ENCODE measurements around the gene DDX31. TPM values are rescaled to one million over a fixed set of nuclear protein-coding genes. Genes with fewer than 3 reads are reported as not detected.

The DDX31 gene
- total RNA-seq, 1 experiment from 2014 or later: 28.4 TPM

GRCh38 chr9:132681561-132681960 lies 11.8 kb upstream of the DDX31 start:
- Histone ChIP-seq H3K4me1 (ENCODE audit: insufficient read depth, low read length) (no peaks in the 10 kb centered on the region), H2AK5ac (ENCODE audit: insufficient read length, low read length) (no peak overlapping the region), H2AFZ (ENCODE audit: low read length) (no peak overlapping the region), H3K79me1 (ENCODE audit: insufficient read depth, low read depth, low read length, poor library complexity, severe bottlenecking) (peaks cover 10% of the 10 kb centered on the region), H3K79me2 (ENCODE audit: insufficient read depth, low read length) (peaks cover 16% of the 10 kb centered on the region; the same call in 1 of the 2 replicates), H3T11ph (ENCODE audit: low read length) (no peak overlapping the region), H4K20me1 (ENCODE audit: control insufficient read depth, insufficient read depth, insufficient read length) (no peaks in the 10 kb centered on the region), H2BK5ac (ENCODE audit: insufficient read length, low read length) (no peak overlapping the region), H2BK120ac (ENCODE audit: low read depth, low read length, poor library complexity, severe bottlenecking) (no peak overlapping the region), H3K56ac (ENCODE audit: insufficient read length, low read depth, low read length) (no peak overlapping the region), H4K91ac (ENCODE audit: insufficient read length, low read depth, low read length) (no peak overlapping the region), H2BK12ac (ENCODE audit: insufficient read length, low read depth, low read length) (no peak overlapping the region), H3K27me3 (ENCODE audit: insufficient read depth, low read length) (no peaks in the 10 kb centered on the region), H3K9me3 (ENCODE audit: control insufficient read depth, low read depth, low read length) (no peaks in the 10 kb centered on the region), H2BK20ac (ENCODE audit: low read depth, low read length, poor library complexity, severe bottlenecking) (no peak overlapping the region), H3K4ac (ENCODE audit: low read depth, low read length) (no peak overlapping the region), H3K27ac (ENCODE audit: insufficient read length, low read depth, low read length) (no peak overlapping the region), H3K14ac (ENCODE audit: insufficient read depth, low read length) (no peak overlapping the region), H3K4me2 (ENCODE audit: insufficient read depth, insufficient read length, low read length) (no peak overlapping the region), H4K5ac (ENCODE audit: insufficient read length, low read depth, low read length) (no peak overlapping the region), H4K8ac (replicated peaks; ENCODE audit: insufficient read length, low read depth, low read length) (no peak overlapping the region), H3K23ac (ENCODE audit: insufficient read length, low read depth, low read length) (no peak overlapping the region), H3K18ac (ENCODE audit: insufficient read length, low read depth, low read length) (no peak overlapping the region), H2BK15ac (ENCODE audit: low read depth, low read length) (no peak overlapping the region), H3K23me2 (ENCODE audit: insufficient read length, low read depth, low read length, poor library complexity, severe bottlenecking) (no peaks in the 10 kb centered on the region), H3K9ac (ENCODE audit: extremely low read depth, insufficient read length, low read length) (no peak overlapping the region)
- no peaks in the 10 kb centered on the region for H3K9me3 Mint-ChIP-seq
- no peak for DNase-seq
- TF ChIP-seq CTCF (conservative IDR thresholded peaks at IDR 0.05): no peak
- peaks cover 0 to 2% of the 10 kb centered on the region in 2 experiments; a peak in 1 of 4 replicates for H3K4me1 Mint-ChIP-seq
- peaks cover 46 to 77% (median 67%) of the 10 kb centered on the region in 3 experiments for H3K36me3 Mint-ChIP-seq (ENCODE audit: insufficient read depth in 1 of 3, low read depth in 3 of 3)
- no peak overlapping the region for H3K4me3 Mint-ChIP-seq
- no peak overlapping the region; a peak in 1 of 7 replicates for H3K27ac Mint-ChIP-seq
- WGBS (ENCODE audit: extremely low coverage, insufficient read length, low lambda C conversion rate): no CpG with 5 or more reads among the region's 5 CpGs
- H3K27me3 Mint-ChIP-seq (ENCODE audit: low read depth): no peaks in the 10 kb centered on the region
